HG03095 (cell line): ENCODE data around the gene SMARCD1.

Source experiments
- ATAC-seq: cut with Tn5 transposase; IDR thresholded peaks from one replicate; pipeline ENCODE4 v1.9.1; 2021; ENCODE audit warnings: moderate library complexity; ENCODE audit not compliant: unreplicated experiment

Gene SMARCD1

DNA sequence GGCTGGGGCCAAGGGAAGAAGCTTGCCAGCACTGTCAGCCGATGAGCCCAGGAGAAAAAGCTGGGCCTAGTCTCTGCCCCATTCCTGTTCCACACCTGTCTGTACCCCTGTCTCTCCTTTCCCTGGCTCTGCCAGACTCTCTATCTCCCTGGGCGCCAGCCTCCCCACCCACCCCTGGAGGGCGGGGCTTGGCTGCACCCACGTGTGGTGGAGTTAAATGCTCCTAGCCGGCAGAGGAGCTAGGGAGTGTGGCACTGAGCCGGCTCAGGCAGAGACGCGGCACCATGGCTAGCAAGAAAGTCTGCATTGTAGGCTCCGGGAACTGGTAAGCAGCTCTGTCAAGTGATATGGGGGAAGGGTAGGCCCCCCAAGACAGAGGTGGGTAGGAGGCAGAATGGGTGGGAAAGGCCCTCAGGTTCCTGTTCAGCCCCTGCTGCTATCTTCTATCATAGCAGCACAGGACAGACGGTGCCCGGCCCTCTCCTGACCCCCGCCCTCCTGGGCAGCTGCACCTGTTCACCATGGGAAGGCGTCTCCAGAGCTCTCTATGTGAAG lies 18.7 kb downstream of the SMARCD1 start, which contains the start of gene GPD1:
Gene GPD1, plus strand, starts transcription at position 242 of the 555 bp plus-strand sequence. Its CDS starts 43 bp downstream, at position 285.
- ATAC-seq, result no peak

DNA sequence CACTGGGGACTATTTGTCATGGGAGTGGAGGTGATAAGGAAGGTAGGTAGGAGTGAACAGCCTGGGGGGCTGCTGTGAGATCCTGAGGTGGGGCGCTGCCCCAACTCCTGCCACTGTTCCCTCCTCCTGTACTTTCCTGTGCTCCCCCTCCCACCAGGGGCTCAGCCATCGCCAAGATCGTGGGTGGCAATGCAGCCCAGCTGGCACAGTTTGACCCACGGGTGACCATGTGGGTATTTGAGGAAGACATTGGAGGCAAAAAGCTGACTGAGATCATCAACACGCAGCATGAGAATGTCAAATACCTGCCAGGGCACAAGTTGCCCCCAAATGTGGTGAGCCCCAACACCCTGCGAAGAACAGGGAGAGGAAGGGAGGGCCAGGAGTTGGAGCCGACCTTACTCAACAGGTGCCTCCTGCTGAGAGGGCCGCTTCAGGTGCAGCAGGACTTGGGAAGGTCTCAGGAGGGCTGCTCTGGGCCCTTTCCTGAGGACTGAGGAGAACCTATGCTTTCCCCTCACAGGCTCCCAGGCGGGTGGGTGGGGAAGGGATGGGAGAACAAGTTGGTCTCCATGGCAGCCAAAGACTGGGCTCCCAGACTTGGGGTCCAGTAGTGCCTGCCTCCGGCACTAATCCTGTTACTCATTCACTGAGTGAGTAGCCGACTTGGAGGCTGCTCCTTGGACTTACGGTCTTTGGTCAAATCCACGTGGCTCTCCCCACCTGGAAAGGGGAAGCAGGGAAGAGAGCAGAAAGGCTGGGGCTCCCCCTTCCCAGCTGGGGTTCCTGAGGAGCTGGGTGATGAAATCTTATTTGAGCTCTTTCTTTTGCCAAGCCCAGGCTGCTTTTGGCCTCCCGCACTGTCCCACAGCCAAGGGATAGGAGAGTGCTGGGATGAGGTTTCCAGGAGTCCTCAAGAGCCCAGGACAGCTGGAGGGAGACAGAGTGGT lies 19.6 kb downstream of the SMARCD1 start:
- ATAC-seq, result no peak

DNA sequence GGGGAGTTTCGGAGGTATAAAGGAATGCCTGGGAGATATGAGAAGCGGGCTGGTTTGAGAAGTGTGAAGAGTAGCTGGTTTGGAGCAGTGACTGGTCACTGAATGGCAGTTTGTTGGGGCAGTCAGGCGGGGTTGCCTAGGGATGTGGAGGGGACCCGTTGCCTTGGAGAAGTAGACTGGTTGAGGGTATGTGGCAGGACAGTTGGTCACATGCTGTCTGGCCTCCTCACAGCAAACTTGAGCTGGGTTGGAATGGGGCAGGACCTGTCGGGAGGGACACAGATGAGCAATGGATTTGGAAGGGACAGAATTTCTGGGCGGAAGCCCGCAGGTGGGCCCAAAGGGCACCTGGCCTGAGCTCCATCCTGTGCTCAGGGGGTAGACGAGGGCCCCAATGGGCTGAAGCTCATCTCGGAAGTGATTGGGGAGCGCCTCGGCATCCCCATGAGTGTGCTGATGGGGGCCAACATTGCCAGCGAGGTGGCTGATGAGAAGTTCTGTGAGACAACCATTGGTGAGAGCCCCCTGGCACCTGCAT lies 20.8 kb downstream of the SMARCD1 start:
- no peak for ATAC-seq

DNA sequence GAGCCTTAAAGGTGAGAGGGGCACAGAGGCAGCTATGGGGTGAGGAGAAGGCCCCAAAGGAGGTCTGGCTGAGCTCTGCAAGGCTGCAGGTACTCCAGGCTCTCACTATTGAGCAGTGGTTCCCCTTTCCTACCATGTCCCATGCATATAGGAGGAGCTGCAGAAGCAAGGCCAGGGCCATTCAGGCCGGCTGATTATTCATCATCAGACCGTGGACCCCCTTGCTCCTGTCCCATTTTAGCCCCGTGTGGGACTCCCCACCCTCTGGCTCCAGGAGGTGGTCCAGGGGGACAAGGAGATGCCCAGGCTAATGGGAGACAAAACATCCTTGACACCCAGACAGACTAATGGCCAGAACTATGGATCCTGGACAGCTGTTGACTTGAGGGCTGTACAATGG lies 21.8 kb downstream of the SMARCD1 start:
- ATAC-seq, result no peak

DNA sequence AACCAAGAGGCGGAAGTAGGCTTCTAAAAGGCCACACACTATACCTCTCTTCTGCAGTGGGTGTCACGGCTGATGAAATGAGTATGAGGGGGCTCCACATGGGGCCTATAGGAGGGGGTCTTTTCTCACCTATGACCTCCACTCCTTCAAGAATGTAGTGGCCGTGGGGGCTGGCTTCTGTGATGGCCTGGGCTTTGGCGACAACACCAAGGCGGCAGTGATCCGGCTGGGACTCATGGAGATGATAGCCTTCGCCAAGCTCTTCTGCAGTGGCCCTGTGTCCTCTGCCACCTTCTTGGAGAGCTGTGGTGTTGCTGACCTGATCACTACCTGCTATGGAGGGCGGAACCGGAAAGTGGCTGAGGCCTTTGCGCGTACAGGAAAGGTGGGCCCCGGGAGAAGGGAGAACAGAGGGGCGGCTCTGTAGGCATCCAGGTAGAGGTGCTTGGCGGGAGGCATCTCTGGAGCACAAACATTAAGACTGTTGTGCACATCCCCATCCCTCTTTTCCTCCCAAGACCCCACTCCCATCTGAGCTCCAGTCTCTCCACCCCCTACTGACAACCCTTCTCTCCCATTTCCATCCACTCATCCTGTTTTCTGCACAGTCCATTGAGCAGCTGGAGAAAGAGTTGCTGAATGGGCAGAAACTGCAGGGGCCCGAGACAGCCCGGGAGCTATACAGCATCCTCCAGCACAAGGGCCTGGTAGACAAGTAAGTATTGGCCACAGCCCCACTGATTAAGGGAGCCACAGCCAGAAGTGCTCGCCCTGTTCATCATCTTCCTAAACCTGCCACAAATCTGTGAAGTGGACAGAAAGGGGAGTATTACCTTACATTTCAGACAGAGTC lies 22.5 kb downstream of the SMARCD1 start:
- ATAC-seq, result no peak

DNA sequence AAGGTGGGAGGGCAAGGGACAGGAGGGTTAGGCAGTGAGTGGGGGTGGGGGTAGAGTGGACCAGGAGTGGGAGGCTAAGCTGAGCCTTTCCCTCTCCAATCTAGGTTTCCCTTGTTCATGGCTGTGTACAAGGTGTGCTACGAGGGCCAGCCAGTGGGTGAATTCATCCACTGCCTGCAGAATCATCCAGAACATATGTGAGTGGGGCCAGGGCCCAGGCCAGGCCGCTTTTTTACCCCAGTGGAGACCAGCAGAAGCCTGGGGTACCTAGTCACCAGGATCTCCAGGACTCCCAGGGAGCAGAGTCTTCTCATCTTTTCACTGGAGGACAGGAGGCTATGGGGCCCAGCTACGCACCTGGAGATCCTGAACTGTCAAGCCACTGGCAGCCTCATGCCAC lies 24.2 kb downstream of the SMARCD1 start:
- no peak for ATAC-seq

DNA sequence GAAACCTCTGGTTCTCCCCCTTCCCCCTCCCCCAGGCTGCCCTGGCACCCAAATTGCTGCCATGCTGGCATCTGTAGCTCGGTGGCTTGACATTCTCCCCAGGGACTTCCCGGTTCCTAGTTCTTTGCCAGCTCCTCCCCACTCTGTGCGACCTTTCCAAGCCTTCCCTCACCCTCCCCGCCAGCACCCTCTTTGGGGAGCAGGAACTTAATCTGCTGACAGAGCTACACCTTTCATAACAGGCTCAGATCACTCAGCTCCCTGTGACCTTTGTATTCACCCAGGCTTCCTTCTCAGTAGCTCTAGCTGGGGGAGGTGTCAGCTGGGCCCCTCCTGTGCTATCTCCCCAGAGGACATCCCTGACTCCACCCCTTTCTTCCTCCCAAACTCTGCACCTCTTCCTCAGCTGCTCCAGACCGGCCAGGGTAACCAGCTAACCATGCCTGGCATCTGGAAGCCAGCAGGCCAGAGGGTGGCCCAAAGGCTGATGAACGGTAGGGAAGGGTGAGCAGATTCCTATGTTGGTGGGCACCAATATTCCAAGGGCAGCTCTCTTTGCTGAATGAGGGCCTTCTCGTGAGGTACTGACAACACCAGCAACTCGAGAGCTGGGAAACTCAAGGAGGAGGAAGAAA lies 25.1 kb downstream of the SMARCD1 start:
- no peak for ATAC-seq

DNA sequence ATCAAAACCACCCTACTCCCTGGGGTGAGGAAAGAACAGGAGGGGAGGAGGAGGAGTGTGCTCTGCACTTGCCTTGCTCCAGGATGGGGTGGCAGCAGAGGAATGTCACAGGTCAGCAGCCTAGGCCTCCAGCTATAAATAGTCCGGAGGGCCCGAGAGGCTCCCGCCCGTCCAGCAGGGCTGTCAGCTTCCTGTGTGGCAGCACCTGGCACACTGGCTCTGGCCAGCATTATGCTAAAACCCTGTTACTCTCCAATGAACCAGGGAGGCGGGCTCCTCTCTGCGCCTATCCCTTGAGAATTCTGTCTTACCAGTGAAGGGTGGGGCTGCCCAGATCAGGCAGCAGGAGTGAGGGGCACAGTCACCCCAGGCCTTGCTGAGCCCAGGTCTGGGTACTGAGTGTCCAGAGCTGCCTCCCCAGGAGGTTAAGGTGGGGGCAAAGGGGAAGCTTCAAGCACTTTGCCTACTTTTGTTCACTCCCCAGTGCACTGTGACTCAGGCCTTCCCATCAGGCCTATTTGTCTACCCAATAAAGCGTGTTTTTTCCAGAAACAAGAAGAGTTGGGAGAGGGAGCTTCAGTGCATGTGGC lies 25.7 kb downstream of the SMARCD1 start:
- ATAC-seq, result no peak

DNA sequence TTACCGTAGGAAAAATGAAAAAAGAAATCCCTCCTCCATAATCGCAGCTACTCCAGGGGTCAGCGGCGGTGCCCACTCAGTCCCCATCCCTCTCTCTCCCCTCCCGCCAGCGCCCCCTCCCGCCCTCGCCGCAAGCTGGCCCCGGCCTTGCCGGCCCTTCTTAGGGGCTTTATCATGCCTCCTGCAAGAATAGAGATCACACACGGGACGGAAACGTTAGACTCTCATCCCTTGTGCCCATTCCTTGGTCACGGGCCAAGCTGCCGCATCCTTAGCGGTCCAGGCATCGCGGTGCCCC lies 26.2 kb downstream of the SMARCD1 start:
- peak; percentile 1 for ATAC-seq

DNA sequence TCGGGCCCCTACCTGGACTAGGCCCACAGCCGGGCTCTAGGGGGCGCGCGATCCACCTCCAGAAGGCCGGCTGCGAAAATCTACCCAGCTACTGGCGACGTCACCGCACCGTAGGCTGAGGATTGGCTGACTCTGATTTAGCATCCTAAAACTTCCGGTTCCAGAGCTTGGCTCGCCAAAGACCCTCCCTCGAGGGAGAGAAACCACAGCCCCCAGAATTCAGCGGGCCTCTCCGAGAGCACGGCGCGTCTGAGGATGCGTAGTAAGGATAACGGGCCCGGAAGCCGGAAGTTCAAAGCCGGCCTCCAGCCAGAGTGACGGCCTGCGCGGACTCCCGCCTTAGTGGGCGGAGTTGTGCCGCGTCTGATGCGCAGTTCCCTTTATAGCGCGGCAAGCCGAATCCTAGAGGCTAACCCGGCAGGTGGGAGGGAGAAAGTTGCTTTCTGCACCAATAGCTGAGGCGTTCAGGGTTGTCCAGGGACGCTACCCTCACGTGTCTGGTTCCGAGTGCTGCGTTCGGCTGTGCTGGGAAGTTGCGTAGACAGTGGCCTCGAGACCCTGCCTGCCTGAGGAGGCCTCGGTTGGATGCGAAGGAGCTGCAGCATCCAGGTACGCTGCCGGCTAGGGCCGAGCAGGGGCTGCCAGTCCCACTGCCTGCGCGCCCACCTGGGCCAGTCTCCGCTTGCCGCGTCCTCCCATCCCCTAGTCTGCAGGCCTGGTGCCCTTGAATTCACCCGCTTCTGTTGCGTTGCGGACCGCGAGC lies 26.7 kb downstream of the SMARCD1 start, which contains the start of gene COX14:
Gene COX14, plus strand, starts transcription at position 544 of the 763 bp plus-strand sequence. CDS start 7,808 bp downstream, outside the sequence.
- peak; percentile 71 for ATAC-seq

DNA sequence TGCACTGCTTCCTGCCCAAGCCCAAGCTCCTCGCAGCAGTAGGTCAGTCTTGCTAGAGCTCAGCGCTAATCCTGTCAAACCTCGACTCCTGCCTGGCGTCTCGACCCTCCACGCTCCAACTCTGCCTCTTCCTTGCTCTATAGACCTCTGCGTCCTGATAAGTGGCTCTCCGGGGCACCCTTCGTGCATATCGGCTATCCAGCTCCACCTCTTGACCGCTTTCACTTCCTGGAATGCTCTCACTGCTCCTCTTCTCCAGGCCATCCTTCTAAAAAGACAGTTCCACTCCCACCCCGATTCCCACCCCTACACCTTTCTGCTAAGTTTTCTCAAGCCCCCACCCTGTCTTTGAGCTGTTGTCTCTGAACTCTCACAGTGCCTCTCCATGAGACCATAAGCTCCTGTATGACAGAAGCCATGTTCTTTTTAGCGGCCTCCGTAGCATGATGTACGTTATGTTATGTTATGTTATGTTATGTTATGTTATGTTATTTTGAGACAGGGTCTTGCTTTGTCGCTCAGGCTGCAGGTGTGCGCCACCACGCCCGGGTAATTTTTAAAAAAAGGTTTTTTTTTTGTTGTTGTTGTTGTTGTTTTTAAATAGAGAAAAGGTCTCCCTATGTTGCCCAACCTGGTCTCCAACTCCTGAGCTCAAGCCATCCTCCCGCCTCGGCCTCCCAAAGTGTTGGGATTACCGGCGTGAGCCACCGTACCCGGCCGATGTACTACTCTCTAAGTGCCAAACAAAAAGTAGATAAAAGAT lies 27.5 kb downstream of the SMARCD1 start:
- ATAC-seq, result no peak

DNA sequence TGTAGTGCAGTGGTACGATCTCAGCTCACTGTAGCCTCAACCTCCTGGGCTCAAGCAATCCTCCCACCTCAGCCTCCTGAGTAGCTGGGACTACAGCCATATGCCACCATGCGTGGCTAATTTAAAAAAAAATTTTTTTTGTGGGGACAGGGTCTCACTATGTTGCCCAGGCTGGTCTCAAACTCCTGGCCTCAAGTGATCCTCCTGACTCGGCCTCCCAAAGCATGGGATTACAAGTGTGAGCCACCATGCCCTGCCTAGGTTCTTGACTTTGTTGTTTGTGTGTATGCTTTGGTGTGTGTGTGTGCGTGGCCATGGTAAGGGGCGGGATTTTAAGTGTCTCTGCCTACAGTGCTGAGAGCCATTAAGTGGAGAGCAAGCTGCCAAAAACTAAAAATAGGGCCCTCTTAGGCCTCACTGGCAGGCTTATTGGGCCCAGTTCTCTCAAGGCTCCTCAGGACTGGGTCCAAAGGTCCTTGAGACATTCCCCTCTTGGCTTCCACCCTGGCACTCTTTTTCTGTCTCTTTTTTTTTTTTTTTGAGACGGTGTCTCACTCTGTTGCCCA lies 32.0 kb downstream of the SMARCD1 start:
- ATAC-seq, result no peak

DNA sequence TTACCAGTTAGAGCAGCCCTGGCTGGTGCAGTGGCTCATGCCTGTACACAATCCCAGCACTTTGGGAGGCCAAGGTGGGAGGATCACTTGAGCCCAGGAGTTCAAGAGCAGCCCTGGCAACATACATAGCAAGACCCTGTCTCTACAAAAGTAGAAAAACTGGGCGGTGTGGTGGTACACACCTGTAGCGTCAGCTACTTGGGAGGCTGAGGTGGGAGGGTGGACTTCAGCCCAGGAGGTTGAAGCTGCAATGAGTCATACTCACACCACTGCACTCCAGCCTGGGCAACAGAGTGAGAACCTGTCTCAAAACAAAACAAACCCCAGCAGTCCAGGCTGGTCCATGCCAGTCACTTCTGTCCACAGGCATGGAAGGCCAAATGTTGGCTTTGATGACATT lies 34.2 kb downstream of the SMARCD1 start:
- no peak for ATAC-seq

DNA sequence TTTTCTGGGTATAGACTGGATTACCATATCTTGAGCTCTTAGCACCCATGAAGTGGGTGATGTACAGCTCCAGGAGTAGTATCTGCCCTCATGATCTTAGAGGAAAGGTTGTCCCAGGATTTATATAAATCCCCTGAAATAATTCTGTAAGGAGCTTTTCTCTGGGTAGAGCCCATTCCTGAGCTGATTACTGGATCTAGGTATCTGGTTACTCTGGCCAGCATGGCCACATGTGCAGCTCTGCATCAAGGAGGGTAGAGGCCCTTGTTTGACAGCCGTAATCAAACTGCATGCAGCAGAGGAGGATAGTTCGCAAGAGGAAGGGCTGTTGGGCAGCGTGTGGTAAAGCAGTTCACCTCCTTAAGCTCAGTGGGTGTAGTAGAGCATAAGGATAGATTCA lies 35.4 kb downstream of the SMARCD1 start:
- ATAC-seq, result no peak

DNA sequence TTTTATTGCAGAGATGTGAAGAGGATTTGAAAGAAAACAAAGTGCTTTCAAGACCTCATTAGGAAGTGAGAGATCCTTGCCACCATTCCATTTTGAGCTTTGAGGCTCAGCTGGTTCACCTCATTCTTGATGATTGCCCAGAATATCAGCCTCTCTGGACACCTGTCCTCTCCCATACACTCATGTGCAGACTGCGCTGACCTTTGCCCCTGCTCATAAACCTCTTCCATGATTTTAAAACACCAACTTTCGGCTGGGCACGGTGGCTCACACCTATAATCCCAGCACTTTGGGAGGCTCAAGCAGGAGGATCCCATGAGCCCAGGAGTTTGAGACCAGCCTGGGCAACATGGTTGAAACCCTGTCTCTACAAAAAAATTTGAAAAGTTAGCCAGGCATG lies 35.8 kb downstream of the SMARCD1 start:
- no peak for ATAC-seq

DNA sequence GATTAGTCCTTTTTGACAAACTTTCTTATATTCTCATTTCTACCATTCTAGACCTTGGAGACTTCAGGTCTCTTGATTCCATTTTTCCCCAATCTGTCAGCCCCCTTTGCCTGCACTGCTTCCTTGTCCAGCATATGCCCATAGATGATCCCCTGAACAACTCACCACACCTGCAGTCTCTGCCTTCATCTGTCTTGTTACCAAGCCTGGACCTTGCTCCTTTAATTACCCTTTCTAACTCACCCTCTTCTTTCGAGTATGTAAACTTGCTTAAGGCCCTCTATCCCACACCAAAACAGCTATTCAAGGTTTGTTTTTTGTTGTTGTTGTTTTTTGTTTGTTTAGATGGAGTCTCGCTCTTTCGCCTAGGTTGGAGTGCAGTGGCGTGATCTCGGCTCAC lies 36.5 kb downstream of the SMARCD1 start:
- ATAC-seq, result no peak

DNA sequence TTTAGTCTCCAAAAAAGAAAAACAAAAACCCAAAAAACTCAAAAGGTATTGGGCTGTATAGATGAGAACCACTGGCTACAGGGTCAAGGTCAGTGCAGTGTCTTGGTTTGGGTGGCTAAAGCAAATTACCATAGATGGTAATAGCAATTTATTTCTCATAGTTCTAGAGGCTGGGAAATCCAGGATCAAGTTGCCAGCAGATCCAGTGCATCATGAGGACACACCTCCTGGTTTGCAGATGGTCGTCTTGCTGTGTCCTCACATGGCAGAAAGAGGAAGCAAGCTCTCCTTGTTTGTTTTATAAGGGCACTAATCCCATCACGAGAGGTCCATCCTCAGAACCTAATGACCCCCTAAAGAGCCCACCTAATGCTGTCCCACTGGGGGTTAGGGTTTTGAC lies 38.1 kb downstream of the SMARCD1 start:
- ATAC-seq, result no peak

DNA sequence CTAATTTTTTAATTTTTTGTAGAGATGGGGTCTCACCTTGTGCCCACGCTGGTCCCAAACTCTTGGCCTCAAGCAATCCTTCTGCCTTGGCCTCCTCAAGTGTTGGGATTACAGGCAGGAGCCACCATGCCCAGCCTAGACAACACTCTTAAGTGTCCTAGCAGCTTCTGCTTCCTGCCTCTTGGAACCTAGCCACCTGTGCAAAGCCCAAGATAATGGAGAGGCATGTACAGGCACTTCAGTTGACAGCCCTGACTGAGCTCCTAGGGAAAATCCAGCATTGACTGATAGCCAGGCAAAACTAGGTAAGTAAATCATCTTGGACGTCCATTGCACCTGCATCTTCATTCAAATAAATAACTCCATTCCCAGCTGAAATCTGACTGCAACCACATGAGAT lies 42.4 kb downstream of the SMARCD1 start:
- no peak for ATAC-seq

DNA sequence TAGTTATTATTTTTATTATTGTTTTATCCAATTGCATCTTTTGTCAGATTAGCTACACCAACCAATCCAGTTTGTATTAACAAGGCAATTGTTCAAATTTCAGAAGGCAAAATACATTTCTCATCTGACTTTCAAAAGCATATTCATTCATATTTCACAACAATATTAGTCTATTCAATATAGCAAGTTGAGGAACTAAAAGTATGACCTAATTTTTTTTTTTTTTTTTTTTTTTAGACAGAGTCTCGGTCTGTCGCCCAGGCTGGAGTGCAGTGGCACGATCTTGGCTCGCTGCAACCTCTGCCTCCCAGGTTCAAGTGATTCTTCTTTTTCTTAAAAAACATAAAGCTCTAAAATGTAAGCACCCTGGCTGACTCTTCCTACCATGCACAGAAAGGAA lies 44.1 kb downstream of the SMARCD1 start:
- ATAC-seq, result no peak
